Activated T-helper 1 cell treated with Interleukin-2 at 50 U/mL for 16 hours (primary cell): ENCODE measurements around the gene PAK5.

Experiments
- DNase-seq: peaks from one replicate; pipeline ENCODE4 v3.0.0-alpha.2; 2020; ENCODE audit warnings: low read depth

PAK5 gene

GRCh38 chr20:9574776-9575175 is 264.1 kb downstream of the PAK5 start:
- DNase-seq, result no peak

GRCh38 chr20:9574181-9574580 is 264.7 kb downstream of the PAK5 start:
- DNase-seq, result no peak

GRCh38 chr20:9573335-9574151 is 265.3 kb downstream of the PAK5 start:
- no peak for DNase-seq

GRCh38 chr20:9572670-9573069 is 266.2 kb downstream of the PAK5 start:
- no peak for DNase-seq

GRCh38 chr20:9571783-9572182 is 267.1 kb downstream of the PAK5 start:
- DNase-seq, result no peak

GRCh38 chr20:9570612-9571011 is 268.3 kb downstream of the PAK5 start:
- DNase-seq, result no peak

GRCh38 chr20:9566977-9567376 is 271.9 kb downstream of the PAK5 start:
- no peak for DNase-seq

GRCh38 chr20:9565910-9566550 is 272.8 kb downstream of the PAK5 start:
- DNase-seq, result no peak

GRCh38 chr20:9557411-9557810 is 281.5 kb downstream of the PAK5 start:
- no peak for DNase-seq

- no peak for DNase-seq
Measured at GRCh38 chr20:9555781-9556180, 283.1 kb downstream of the PAK5 start.

- no peak for DNase-seq
Measured at GRCh38 chr20:9551808-9552550, 286.9 kb downstream of the PAK5 start.

GRCh38 chr20:9550871-9551270 is 288.0 kb downstream of the PAK5 start:
- DNase-seq, result no peak

- DNase-seq, result no peak
Measured at GRCh38 chr20:9550283-9550682, 288.6 kb downstream of the PAK5 start.

GRCh38 chr20:9543214-9543613 is 295.7 kb downstream of the PAK5 start:
- DNase-seq, result no peak

GRCh38 chr20:9535449-9535848 is 303.4 kb downstream of the PAK5 start:
- DNase-seq, result no peak

GRCh38 chr20:9534025-9534424 is 304.9 kb downstream of the PAK5 start:
- no peak for DNase-seq

GRCh38 chr20:9532069-9532838 is 306.6 kb downstream of the PAK5 start:
- DNase-seq, result no peak

- no peak for DNase-seq
Measured at GRCh38 chr20:9531581-9531980, 307.3 kb downstream of the PAK5 start.

- no peak for DNase-seq
Measured at GRCh38 chr20:9523636-9524035, 315.2 kb downstream of the PAK5 start.

- no peak for DNase-seq
Measured at GRCh38 chr20:9520086-9520485, 318.8 kb downstream of the PAK5 start.

GRCh38 chr20:9518576-9519175 is 320.2 kb downstream of the PAK5 start:
- DNase-seq, result no peak
